HepG2 (cell line): ENCODE results near the gene TSN. TPM values are rescaled to one million over a fixed set of nuclear protein-coding genes. Genes with fewer than 3 reads are reported as not detected.

Source experiments
- BCL6 ChIP-seq: IDR thresholded peaks from 2 replicates; pipeline ENCODE4 v1.6.1; 2016; ENCODE audit warnings: missing genetic modification reagents, missing compliant biosample characterization
- BHLHE40 ChIP-seq: IDR thresholded peaks from 2 replicates; pipeline ENCODE4 v1.6.1; 2011; ENCODE audit warnings: low read length, improper control_type of control experiment
- CENPX ChIP-seq: sonication (generic); formaldehyde crosslinking; IDR thresholded peaks from 2 replicates; pipeline ENCODE4 v1.9.0; 2021; ENCODE audit warnings: mild to moderate bottlenecking, missing genetic modification reagents, moderate library complexity
- FOXO1 ChIP-seq: sonication (generic); formaldehyde crosslinking; IDR thresholded peaks from 2 replicates; pipeline ENCODE4 v1.4.0; 2020; ENCODE audit warnings: missing genetic modification reagents
- GFI1 ChIP-seq: sonication (generic); formaldehyde crosslinking; IDR thresholded peaks from 2 replicates; pipeline ENCODE4 v1.5.0; 2020; ENCODE audit warnings: missing genetic modification reagents, mild to moderate bottlenecking, borderline replicate concordance
- HNF4A ChIP-seq: sonication (generic); formaldehyde crosslinking; IDR thresholded peaks from 2 replicates; pipeline ENCODE4 v1.4.0; 2020; ENCODE audit warnings: missing genetic modification reagents
- HNRNPK ChIP-seq: fragments of 200-400 bp; formaldehyde crosslinking; IDR thresholded peaks from 2 replicates; pipeline ENCODE4 v1.6.1; 2018; ENCODE audit warnings: low read length, low read depth, moderate library complexity, mild to moderate bottlenecking; ENCODE audit not compliant: poor library complexity, severe bottlenecking
- MYNN ChIP-seq: sonication (generic); formaldehyde crosslinking; IDR thresholded peaks from 2 replicates; pipeline ENCODE4 v1.4.0; 2020; ENCODE audit warnings: mild to moderate bottlenecking, low read depth, missing genetic modification reagents
- NCOA2 ChIP-seq: sonication (generic); formaldehyde crosslinking; IDR thresholded peaks from 2 replicates; pipeline ENCODE4 v1.8.0; 2022; ENCODE audit warnings: inconsistent platforms
- RBFOX2 ChIP-seq: fragments of 200-400 bp; formaldehyde crosslinking; IDR thresholded peaks from 2 replicates; pipeline ENCODE4 v1.6.1; 2017; ENCODE audit warnings: low read depth, mild to moderate bottlenecking, low read length
- RXRA ChIP-seq: sonication (generic); formaldehyde crosslinking; IDR thresholded peaks from 2 replicates; pipeline ENCODE4 v1.5.1; 2020; ENCODE audit warnings: missing genetic modification reagents
- SAP130 ChIP-seq: IDR thresholded peaks from 2 replicates; pipeline ENCODE4 v1.6.1; 2016; ENCODE audit warnings: low read depth
- SMAD1 ChIP-seq: sonication (generic); formaldehyde crosslinking; IDR thresholded peaks from 2 replicates; pipeline ENCODE4 v1.4.0; 2020; ENCODE audit warnings: missing genetic modification reagents, low read depth, mild to moderate bottlenecking, borderline replicate concordance
- TMF1 ChIP-seq: sonication (generic); formaldehyde crosslinking; IDR thresholded peaks from 2 replicates; pipeline ENCODE4 v1.8.1; 2022; ENCODE audit warnings: low read depth, missing genetic modification reagents
- TSC22D2 ChIP-seq: sonication (generic); formaldehyde crosslinking; IDR thresholded peaks from 2 replicates; pipeline ENCODE4 v1.5.1; 2020; ENCODE audit warnings: missing genetic modification reagents, mild to moderate bottlenecking, borderline replicate concordance
- ZBTB10 ChIP-seq: sonication (generic); formaldehyde crosslinking; IDR thresholded peaks from 2 replicates; pipeline ENCODE4 v1.4.0; 2020; ENCODE audit warnings: missing genetic modification reagents, borderline replicate concordance
- ZNF124 ChIP-seq: sonication (generic); formaldehyde crosslinking; IDR thresholded peaks from 2 replicates; pipeline ENCODE4 v1.4.0; 2020; ENCODE audit warnings: missing genetic modification reagents
- ZNF335 ChIP-seq: sonication (generic); formaldehyde crosslinking; IDR thresholded peaks from 2 replicates; pipeline ENCODE4 v1.4.0; 2020; ENCODE audit warnings: missing genetic modification reagents
- ZNF33B ChIP-seq: sonication (generic); formaldehyde crosslinking; IDR thresholded peaks from 2 replicates; pipeline ENCODE4 v1.5.1; 2020; ENCODE audit warnings: mild to moderate bottlenecking, missing genetic modification reagents
- ZNF569 ChIP-seq: sonication (generic); formaldehyde crosslinking; IDR thresholded peaks from 2 replicates; pipeline ENCODE4 v1.5.0; 2020; ENCODE audit warnings: mild to moderate bottlenecking, missing genetic modification reagents, moderate library complexity, borderline replicate concordance
- ZNF572 ChIP-seq: sonication (generic); formaldehyde crosslinking; IDR thresholded peaks from 2 replicates; pipeline ENCODE4 v1.5.1; 2020; ENCODE audit warnings: mild to moderate bottlenecking, missing genetic modification reagents
- ZNF598 ChIP-seq: sonication (generic); formaldehyde crosslinking; IDR thresholded peaks from 2 replicates; pipeline ENCODE4 v1.5.1; 2020; ENCODE audit warnings: mild to moderate bottlenecking, missing genetic modification reagents, borderline replicate concordance
- ZNF619 ChIP-seq: sonication (generic); formaldehyde crosslinking; IDR thresholded peaks from 2 replicates; pipeline ENCODE4 v1.4.0; 2020; ENCODE audit warnings: mild to moderate bottlenecking, missing genetic modification reagents
- ZNF761 ChIP-seq: sonication (generic); formaldehyde crosslinking; conservative IDR thresholded peaks from 2 replicates; pipeline ENCODE4 v1.4.0; 2020; ENCODE audit warnings: mild to moderate bottlenecking, missing genetic modification reagents
- ZNF766 ChIP-seq: sonication (generic); formaldehyde crosslinking; IDR thresholded peaks from 2 replicates; pipeline ENCODE4 v1.5.0; 2020; ENCODE audit warnings: missing genetic modification reagents, borderline replicate concordance
- ZNF768 ChIP-seq: sonication (generic); formaldehyde crosslinking; IDR thresholded peaks from 2 replicates; pipeline ENCODE4 v1.4.0; 2020; ENCODE audit warnings: missing genetic modification reagents
- ZNF784 ChIP-seq: sonication (generic); formaldehyde crosslinking; IDR thresholded peaks from 2 replicates; pipeline ENCODE4 v1.5.1; 2020; ENCODE audit warnings: missing genetic modification reagents, mild to moderate bottlenecking, borderline replicate concordance
- ZNF878 ChIP-seq: sonication (generic); formaldehyde crosslinking; IDR thresholded peaks from 2 replicates; pipeline ENCODE4 v1.8.1; 2023; ENCODE audit warnings: mild to moderate bottlenecking, missing genetic modification reagents, moderate library complexity
- polyA plus RNA-seq, 8 experiments: library from polyadenylated mRNA; depleted of rRNA in 3 of 8; stranded (reverse) in 7 of 8; unstranded in 1 of 8; fragments of >200 nt; fragmentation: Illumina TruSeq in 4 of 8; extraction: Trizol in 4 of 8; gene quantifications; 2 replicates each; pipeline versions ENCODE4 v1.2.1 to v1.2.3, GENCODE V29; 2011 to 2016; ENCODE audit warnings: low read depth in 4 of 8, missing spikeins in 1 of 8, mixed read lengths in 1 of 8; ENCODE audit not compliant: insufficient read depth in 1 of 8
- total RNA-seq, 5 experiments: library from RNA; depleted of rRNA; stranded (reverse); fragments of >200 nt; fragmentation: Illumina TruSeq; extraction: Trizol; gene quantifications; 2 replicates each; pipeline ENCODE4 v1.2.3, GENCODE V29; 2016; ENCODE audit warnings: low read depth in 1 of 5

Gene TSN
- total and polyA plus RNA-seq, 2 of the 13 experiments (the other 11 are each of a cell fraction or from before 2014, with no cell fraction given): 56.4 to 115 TPM

- TF ChIP-seq ZNF569 (CRISPR knock-in tag) (no peak), CENPX (no peak), RBFOX2 (peak; percentile 95), ZNF768 (CRISPR knock-in tag) (peak; percentile 48), HNRNPK (no peak), NCOA2 (CRISPR knock-in tag) (peak; percentile 50; the same call in 1 of the 2 replicates), GFI1 (CRISPR knock-in tag) (peak; percentile 29; the same call in 1 of the 2 replicates), ZNF598 (peak; percentile 95; the same call in 1 of the 2 replicates), ZNF619 (CRISPR knock-in tag) (peak; percentile 74; the same call in 1 of the 2 replicates), TMF1 (CRISPR knock-in tag) (no peak), HNF4A (CRISPR knock-in tag) (peak; percentile 17; the same call in 1 of the 2 replicates), SAP130 (CRISPR knock-in tag) (peak; percentile 99), TSC22D2 (CRISPR knock-in tag) (0 out of 2 replicates have a peak, but pooled peaks have one; percentile 8), SMAD1 (CRISPR knock-in tag) (peak; percentile 88; the same call in 1 of the 2 replicates), RXRA (CRISPR knock-in tag) (peak; percentile 51), MYNN (CRISPR knock-in tag) (0 out of 2 replicates have a peak, but pooled peaks have one; percentile 66), ZNF878 (CRISPR knock-in tag) (peak; percentile 82), ZNF784 (CRISPR knock-in tag) (peak; percentile 38; the same call in 1 of the 2 replicates), ZNF572 (CRISPR knock-in tag) (peak; percentile 84; the same call in 1 of the 2 replicates), BHLHE40 (peak; percentile 64; the same call in 1 of the 2 replicates), ZNF124 (CRISPR knock-in tag) (0 out of 2 replicates have a peak, but pooled peaks have one; percentile 28), ZNF335 (peak; percentile 95), BCL6 (peak; percentile 26; the same call in 1 of the 2 replicates), ZNF761 (CRISPR knock-in tag) (no peak), ZBTB10 (CRISPR knock-in tag) (peak; percentile 82; the same call in 1 of the 2 replicates), ZNF766 (peak; percentile 77), FOXO1 (CRISPR knock-in tag) (0 out of 2 replicates have a peak, but pooled peaks have one; percentile 11), ZNF33B (CRISPR knock-in tag) (peak; percentile 71; the same call in 1 of the 2 replicates)
Observed at GRCh38 chr2:121736462-121737336, 18.8 kb upstream of the TSN start, which contains the start of gene NIFK (continued).
